ENCODE measurements around the gene ERICH4.

GRCh38 chr19:41456342-41456918, 13.5 kb downstream of the ERICH4 start:
- TF ChIP-seq CTCF (IDR thresholded peaks at IDR 0.05) (no peak), ZFX (IDR thresholded peaks at IDR 0.05; ENCODE audit: borderline replicate concordance) (no peak)

Data from 22Rv1 (cell line).